Upper lobe of right lung (tissue), 1 donor: ENCODE results near the gene PCCA. TPM values are rescaled to one million over a fixed set of nuclear protein-coding genes. Genes with fewer than 3 reads are reported as not detected.

ENCODE experiments used
- ATAC-seq: fragments of 200-7000 bp; cut with Tn5 transposase; one replicate; pipeline ENCODE4 v1.9.1; 2020; ENCODE audit warnings: mild to moderate bottlenecking, moderate library complexity
- DNase-seq: peaks from one replicate; pipeline ENCODE4 v3.0.0-alpha.2; 2020
- H3K27ac ChIP-seq: fragments of 200-600 bp; one replicate; pipeline ENCODE4 v1.8.0; 2022
- H3K27me3 ChIP-seq: fragments of 200-600 bp; one replicate; pipeline ENCODE4 v1.8.0; 2022; ENCODE audit warnings: mild to moderate bottlenecking
- H3K36me3 ChIP-seq: fragments of 200-600 bp; one replicate; pipeline ENCODE4 v1.8.0; 2022
- H3K4me1 ChIP-seq: fragments of 200-600 bp; one replicate; pipeline ENCODE4 v1.8.0; 2022
- H3K4me3 ChIP-seq: fragments of 200-600 bp; one replicate; pipeline ENCODE4 v1.8.0; 2022; ENCODE audit warnings: mild to moderate bottlenecking
- H3K9me3 ChIP-seq: fragments of 200-600 bp; one replicate; pipeline ENCODE4 v1.8.0; 2022
- intact Hi-C: fragments of 100-400 bp; cut with DNase I; formaldehyde crosslinking; loops from one replicate; pipeline ENCODE4 v1.11.0; 2022
- total RNA-seq: library from RNA; stranded (reverse); fragmentation: NEBNext Ultra II Directional; extraction: Animal tissue kit (Norgen Biotek cat#: 25700); gene quantifications from one replicate; pipeline ENCODE4 v1.2.1, GENCODE V29; 2021
- TF ChIP-seq, protein P1 (sequence below): fragments of 200-600 bp; IDR thresholded peaks from one replicate; pipeline ENCODE4 v1.8.0; 2022; ENCODE audit warnings: antibody characterized with exemption
- donor health status: DM: no; HTN: yes; CAD: no; lungs with severe emphysema.

PCCA gene
- total RNA-seq, 1 donor from 2014 or later: 34.7 TPM

- TF ChIP-seq, protein P1, sequence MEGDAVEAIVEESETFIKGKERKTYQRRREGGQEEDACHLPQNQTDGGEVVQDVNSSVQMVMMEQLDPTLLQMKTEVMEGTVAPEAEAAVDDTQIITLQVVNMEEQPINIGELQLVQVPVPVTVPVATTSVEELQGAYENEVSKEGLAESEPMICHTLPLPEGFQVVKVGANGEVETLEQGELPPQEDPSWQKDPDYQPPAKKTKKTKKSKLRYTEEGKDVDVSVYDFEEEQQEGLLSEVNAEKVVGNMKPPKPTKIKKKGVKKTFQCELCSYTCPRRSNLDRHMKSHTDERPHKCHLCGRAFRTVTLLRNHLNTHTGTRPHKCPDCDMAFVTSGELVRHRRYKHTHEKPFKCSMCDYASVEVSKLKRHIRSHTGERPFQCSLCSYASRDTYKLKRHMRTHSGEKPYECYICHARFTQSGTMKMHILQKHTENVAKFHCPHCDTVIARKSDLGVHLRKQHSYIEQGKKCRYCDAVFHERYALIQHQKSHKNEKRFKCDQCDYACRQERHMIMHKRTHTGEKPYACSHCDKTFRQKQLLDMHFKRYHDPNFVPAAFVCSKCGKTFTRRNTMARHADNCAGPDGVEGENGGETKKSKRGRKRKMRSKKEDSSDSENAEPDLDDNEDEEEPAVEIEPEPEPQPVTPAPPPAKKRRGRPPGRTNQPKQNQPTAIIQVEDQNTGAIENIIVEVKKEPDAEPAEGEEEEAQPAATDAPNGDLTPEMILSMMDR: no peak
- no peaks in the 10 kb centered on the region for H3K9me3 ChIP-seq
- H3K27ac ChIP-seq: no peak overlapping the region
- H3K4me3 ChIP-seq: no peak overlapping the region
- no peaks in the 10 kb centered on the region for H3K4me1 ChIP-seq
- ATAC-seq (no peak), DNase-seq (no peak)
- H3K36me3 ChIP-seq: no peaks in the 10 kb centered on the region
- intact Hi-C loops: no loop called here
- H3K27me3 ChIP-seq: no peaks in the 10 kb centered on the region
Measured at GRCh38 chr13:100125946-100126345, 37.1 kb downstream of the PCCA start.

DNA sequence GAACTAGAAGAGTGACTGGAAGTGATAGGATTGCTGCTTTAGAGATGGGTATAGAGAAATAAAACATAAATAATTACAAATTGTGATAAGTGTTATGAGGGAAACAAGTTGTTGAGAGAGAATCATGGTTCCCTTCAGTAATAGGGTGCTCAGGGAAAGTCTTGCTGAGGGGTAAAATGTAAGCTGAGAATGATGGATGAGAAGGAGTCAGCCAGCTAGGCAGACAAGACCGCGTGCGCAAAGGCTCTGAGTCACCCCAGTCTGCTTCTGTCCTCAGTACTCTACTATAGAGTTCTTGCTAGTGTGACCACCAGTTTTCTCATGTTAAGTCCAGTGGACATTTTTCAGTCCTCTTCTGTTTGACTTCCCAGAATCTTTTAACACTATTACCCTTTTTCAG is 39.5 kb downstream of the PCCA start:
- H3K36me3 ChIP-seq: no peaks in the 10 kb centered on the region
- H3K27ac ChIP-seq: no peak overlapping the region
- H3K4me3 ChIP-seq: no peak overlapping the region
- no peaks in the 10 kb centered on the region for H3K27me3 ChIP-seq
- TF ChIP-seq, protein P1: no peak
- ATAC-seq: no peak
- H3K9me3 ChIP-seq: no peaks in the 10 kb centered on the region
- intact Hi-C loops: no loop called here
- no peak for DNase-seq
- no peaks in the 10 kb centered on the region for H3K4me1 ChIP-seq

- Histone ChIP-seq H3K9me3 (no peaks in the 10 kb centered on the region), H3K27ac (no peak overlapping the region), H3K36me3 (no peaks in the 10 kb centered on the region), H3K27me3 (no peaks in the 10 kb centered on the region), H3K4me3 (no peak overlapping the region), H3K4me1 (no peaks in the 10 kb centered on the region)
- DNase-seq: no peak
- TF ChIP-seq, protein P1: no peak
- intact Hi-C loops: no loop called here
- ATAC-seq: no peak
Measured at GRCh38 chr13:100128838-100129237, 39.9 kb downstream of the PCCA start.

DNA sequence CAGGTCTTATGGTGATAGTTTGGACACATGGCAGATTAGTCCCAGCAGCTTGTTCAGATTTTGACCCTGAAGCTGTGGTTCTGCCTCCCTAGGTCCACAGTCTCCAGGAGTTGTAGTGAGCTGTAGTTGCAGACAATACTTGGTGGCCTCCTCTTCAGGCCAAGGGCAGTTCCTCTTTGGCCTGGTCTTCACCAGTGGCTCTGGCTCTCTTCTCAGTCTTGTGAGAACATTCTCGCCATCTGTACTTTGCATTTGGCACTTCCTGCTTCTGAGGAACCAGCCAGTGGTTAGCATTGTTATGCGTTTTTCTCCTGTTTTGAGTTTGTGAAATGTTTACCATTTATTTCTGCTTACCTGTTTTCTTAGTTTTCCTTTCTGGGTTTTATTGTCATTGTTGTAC is 40.7 kb downstream of the PCCA start:
- DNase-seq (no peak), ATAC-seq (peak; percentile 93)
- no peaks in the 10 kb centered on the region for H3K27me3 ChIP-seq
- TF ChIP-seq, protein P1: no peak
- H3K36me3 ChIP-seq: no peaks in the 10 kb centered on the region
- no peaks in the 10 kb centered on the region for H3K4me1 ChIP-seq
- H3K27ac ChIP-seq: no peak overlapping the region
- intact Hi-C loops: no loop called here
- H3K9me3 ChIP-seq: no peaks in the 10 kb centered on the region
- no peak overlapping the region for H3K4me3 ChIP-seq

GRCh38 chr13:100130092-100130491 is 41.2 kb downstream of the PCCA start:
- no peak for ATAC-seq
- TF ChIP-seq, protein P1: no peak

GRCh38 chr13:100130930-100131511 is 42.1 kb downstream of the PCCA start:
- TF ChIP-seq, protein P1: no peak
- Histone ChIP-seq H3K4me1 (no peaks in the 10 kb centered on the region), H3K27me3 (no peaks in the 10 kb centered on the region), H3K9me3 (no peaks in the 10 kb centered on the region), H3K36me3 (no peaks in the 10 kb centered on the region), H3K27ac (no peak overlapping the region), H3K4me3 (no peak overlapping the region)
- peak; percentile 24 for ATAC-seq
- intact Hi-C loops: no loop called here
- DNase-seq: no peak

More at GRCh38 chr13:100130092-100130491, 41.2 kb downstream of the PCCA start:
- intact Hi-C loops: no loop called here
- no peak for DNase-seq
- Histone ChIP-seq H3K4me1 (no peaks in the 10 kb centered on the region), H3K9me3 (no peaks in the 10 kb centered on the region), H3K27me3 (no peaks in the 10 kb centered on the region), H3K27ac (no peak overlapping the region), H3K36me3 (no peaks in the 10 kb centered on the region), H3K4me3 (no peak overlapping the region)
